MM.1S (cell line): Measurements from ENCODE around the gene DUOXA1.
A peak's percentile ranks its signal among the peaks of the same experiment; 100 is the strongest.

Experiments used
- EZH2 ChIP-seq: fragments of 300-600 bp; sonication (generic); optimal IDR thresholded peaks from 2 replicates; pipeline ENCODE3; 2017; ENCODE audit warnings: low read depth, mild to moderate bottlenecking, antibody characterized with exemption, low read length, mixed read lengths
- EZH2phosphoT487 ChIP-seq: fragments of 300-600 bp; sonication (generic); IDR thresholded peaks from 2 replicates; pipeline ENCODE4 v1.6.1; 2018; ENCODE audit warnings: antibody characterized with exemption, low read length
- TF ChIP-seq, protein P1 (sequence below): fragments of 300-600 bp; sonication (generic); IDR thresholded peaks from 2 replicates; pipeline ENCODE4 v1.5.1; 2016; ENCODE audit warnings: antibody characterized with exemption, low read length, mixed read lengths

DNA sequence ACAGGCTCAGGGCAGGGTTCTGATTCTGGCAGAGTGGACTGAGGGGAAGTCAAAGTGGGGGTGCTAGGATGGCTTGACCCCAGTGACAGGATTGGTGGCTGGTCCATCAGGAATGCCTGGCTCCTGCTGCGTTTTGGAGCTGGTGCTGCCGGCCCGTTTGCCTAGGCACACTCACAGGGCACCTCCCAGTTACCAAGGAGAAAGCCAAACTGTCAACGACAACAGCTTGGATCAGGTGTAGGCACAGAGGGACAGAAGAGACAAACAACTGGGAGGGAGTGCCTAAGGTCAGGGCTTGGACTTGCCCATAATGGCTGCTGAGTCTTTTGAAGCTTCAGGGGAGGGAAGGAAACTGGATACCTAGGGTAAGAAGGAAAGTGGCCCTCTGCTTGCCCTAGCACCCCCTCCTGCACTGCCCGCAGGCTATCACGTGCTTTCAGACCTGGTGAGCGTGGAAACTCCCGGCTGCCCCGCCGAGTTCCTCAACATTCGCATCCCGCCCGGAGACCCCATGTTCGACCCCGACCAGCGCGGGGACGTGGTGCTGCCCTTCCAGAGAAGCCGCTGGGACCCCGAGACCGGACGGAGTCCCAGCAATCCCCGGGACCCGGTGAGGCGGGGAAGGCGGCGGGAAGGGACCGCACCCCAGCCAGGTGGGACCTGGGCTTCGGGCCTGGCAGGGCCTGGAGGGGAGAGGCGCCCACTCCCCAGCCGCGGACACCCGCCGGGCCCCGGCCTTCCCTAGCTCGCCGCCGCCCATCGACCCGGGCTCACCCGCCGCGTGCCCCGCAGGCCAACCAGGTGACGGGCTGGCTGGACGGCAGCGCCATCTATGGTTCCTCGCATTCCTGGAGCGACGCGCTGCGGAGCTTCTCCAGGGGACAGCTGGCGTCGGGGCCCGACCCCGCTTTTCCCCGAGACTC, 5.3 kb upstream of the DUOXA1 start:
- TF ChIP-seq, protein P1, sequence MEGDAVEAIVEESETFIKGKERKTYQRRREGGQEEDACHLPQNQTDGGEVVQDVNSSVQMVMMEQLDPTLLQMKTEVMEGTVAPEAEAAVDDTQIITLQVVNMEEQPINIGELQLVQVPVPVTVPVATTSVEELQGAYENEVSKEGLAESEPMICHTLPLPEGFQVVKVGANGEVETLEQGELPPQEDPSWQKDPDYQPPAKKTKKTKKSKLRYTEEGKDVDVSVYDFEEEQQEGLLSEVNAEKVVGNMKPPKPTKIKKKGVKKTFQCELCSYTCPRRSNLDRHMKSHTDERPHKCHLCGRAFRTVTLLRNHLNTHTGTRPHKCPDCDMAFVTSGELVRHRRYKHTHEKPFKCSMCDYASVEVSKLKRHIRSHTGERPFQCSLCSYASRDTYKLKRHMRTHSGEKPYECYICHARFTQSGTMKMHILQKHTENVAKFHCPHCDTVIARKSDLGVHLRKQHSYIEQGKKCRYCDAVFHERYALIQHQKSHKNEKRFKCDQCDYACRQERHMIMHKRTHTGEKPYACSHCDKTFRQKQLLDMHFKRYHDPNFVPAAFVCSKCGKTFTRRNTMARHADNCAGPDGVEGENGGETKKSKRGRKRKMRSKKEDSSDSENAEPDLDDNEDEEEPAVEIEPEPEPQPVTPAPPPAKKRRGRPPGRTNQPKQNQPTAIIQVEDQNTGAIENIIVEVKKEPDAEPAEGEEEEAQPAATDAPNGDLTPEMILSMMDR, result peak; percentile 7; the same call in 1 of the 2 replicates
- TF ChIP-seq EZH2 (no peak), EZH2phosphoT487 (no peak)
